Body of pancreas (tissue), 4 donors: ENCODE data around the gene PRKCB.

Source experiments
- POLR2A ChIP-seq, 3 donors: fragments of 450-650 bp; IDR thresholded peaks; one replicate each; pipeline ENCODE4 v1.6.1; 2016; ENCODE audit warnings: antibody characterized with exemption in 3 of 3, mild to moderate bottlenecking in 2 of 3
- TF ChIP-seq, protein P1 (sequence below), 7 experiments: fragments of 450-650 bp in 4 of 7; fragments of 200-600 bp in 3 of 7; sonication (generic) in 3 of 7; IDR thresholded peaks; one replicate each; pipeline ENCODE4 v1.5.1; 2016 to 2019; ENCODE audit warnings: antibody characterized with exemption in 7 of 7

GRCh38 chr16:23823475-23824384 is 12.1 kb upstream of the PRKCB start:
- TF ChIP-seq, protein P1, sequence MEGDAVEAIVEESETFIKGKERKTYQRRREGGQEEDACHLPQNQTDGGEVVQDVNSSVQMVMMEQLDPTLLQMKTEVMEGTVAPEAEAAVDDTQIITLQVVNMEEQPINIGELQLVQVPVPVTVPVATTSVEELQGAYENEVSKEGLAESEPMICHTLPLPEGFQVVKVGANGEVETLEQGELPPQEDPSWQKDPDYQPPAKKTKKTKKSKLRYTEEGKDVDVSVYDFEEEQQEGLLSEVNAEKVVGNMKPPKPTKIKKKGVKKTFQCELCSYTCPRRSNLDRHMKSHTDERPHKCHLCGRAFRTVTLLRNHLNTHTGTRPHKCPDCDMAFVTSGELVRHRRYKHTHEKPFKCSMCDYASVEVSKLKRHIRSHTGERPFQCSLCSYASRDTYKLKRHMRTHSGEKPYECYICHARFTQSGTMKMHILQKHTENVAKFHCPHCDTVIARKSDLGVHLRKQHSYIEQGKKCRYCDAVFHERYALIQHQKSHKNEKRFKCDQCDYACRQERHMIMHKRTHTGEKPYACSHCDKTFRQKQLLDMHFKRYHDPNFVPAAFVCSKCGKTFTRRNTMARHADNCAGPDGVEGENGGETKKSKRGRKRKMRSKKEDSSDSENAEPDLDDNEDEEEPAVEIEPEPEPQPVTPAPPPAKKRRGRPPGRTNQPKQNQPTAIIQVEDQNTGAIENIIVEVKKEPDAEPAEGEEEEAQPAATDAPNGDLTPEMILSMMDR (IDR thresholded peaks at IDR 0.05) = no peak
- no peak for TF ChIP-seq POLR2A (IDR thresholded peaks at IDR 0.05)
